ENCODE measurements around the gene MED20.
A peak's percentile ranks its signal among the peaks of the same experiment; 100 is the strongest.

MED20 gene

GRCh38 chr6:41885930-41886329 lies 35.0 kb downstream of the MED20 start:
- no peak for TF ChIP-seq CTCF (IDR thresholded peaks at IDR 0.05; ENCODE audit: low read length, missing control alignments)
- no peak for DNase-seq (ENCODE audit: low read depth)
- no peak overlapping the region for H3K4me3 ChIP-seq (replicated peaks; ENCODE audit: low read depth, low read length)

- H3K4me3 ChIP-seq (replicated peaks; ENCODE audit: low read depth, low read length), result no peak overlapping the region
- DNase-seq (ENCODE audit: low read depth), result no peak
- TF ChIP-seq CTCF (IDR thresholded peaks at IDR 0.05; ENCODE audit: low read length, missing control alignments), result no peak
These were observed 36.0 kb downstream of the MED20 start for GRCh38 chr6:41884957-41885356.

- TF ChIP-seq CTCF (IDR thresholded peaks at IDR 0.05; ENCODE audit: low read length, missing control alignments), result no peak
- DNase-seq (ENCODE audit: low read depth), result no peak
These were observed 39.4 kb downstream of the MED20 start for GRCh38 chr6:41881506-41881905.

GRCh38 chr6:41878961-41879405 lies 42.0 kb downstream of the MED20 start:
- TF ChIP-seq CTCF (IDR thresholded peaks at IDR 0.05; ENCODE audit: low read length, missing control alignments), result no peak
- no peak overlapping the region for H3K4me3 ChIP-seq (replicated peaks; ENCODE audit: low read depth, low read length)
- DNase-seq (ENCODE audit: low read depth), result peak; percentile 35

More at GRCh38 chr6:41881506-41881905, 39.4 kb downstream of the MED20 start:
- H3K4me3 ChIP-seq (replicated peaks; ENCODE audit: low read depth, low read length), result no peak overlapping the region

GRCh38 chr6:41878246-41878645 lies 42.7 kb downstream of the MED20 start:
- TF ChIP-seq CTCF (IDR thresholded peaks at IDR 0.05; ENCODE audit: low read length, missing control alignments), result no peak
- DNase-seq (ENCODE audit: low read depth), result peak; percentile 56
- no peak overlapping the region for H3K4me3 ChIP-seq (replicated peaks; ENCODE audit: low read depth, low read length)

GRCh38 chr6:41877051-41877680 lies 43.8 kb downstream of the MED20 start:
- DNase-seq (ENCODE audit: low read depth), result no peak
- no peak overlapping the region for H3K4me3 ChIP-seq (replicated peaks; ENCODE audit: low read depth, low read length)
- TF ChIP-seq CTCF (IDR thresholded peaks at IDR 0.05; ENCODE audit: low read length, missing control alignments), result no peak

GRCh38 chr6:41874741-41875140 lies 46.2 kb downstream of the MED20 start:
- no peak overlapping the region for H3K4me3 ChIP-seq (replicated peaks; ENCODE audit: low read depth, low read length)
- DNase-seq (ENCODE audit: low read depth), result no peak
- TF ChIP-seq CTCF (IDR thresholded peaks at IDR 0.05; ENCODE audit: low read length, missing control alignments), result no peak
